ENCODE data around the gene NPPA. TPM values are rescaled to one million over a fixed set of nuclear protein-coding genes. Genes with fewer than 3 reads are reported as not detected.
A peak's percentile ranks its signal among the peaks of the same experiment; 100 is the strongest.

Gene NPPA
- total and polyA plus RNA-seq, 9 of the 15 experiments (the other 6 are each of a cell fraction or from before 2014, with no cell fraction given): not detected

GRCh38 chr1:11805422-11806306, 41.9 kb downstream of the NPPA start, which contains the start of the genes CLCN6 and MTHFR (continued):
- TF ChIP-seq ZNF609 (CRISPR knock-in tag; IDR thresholded peaks at IDR 0.05; ENCODE audit: borderline replicate concordance) (no peak), ZNF146 (CRISPR knock-in tag; IDR thresholded peaks at IDR 0.05; ENCODE audit: unreplicated experiment) (no peak), HLTF (IDR thresholded peaks at IDR 0.05) (peak; percentile 81; the same call in 1 of the 2 replicates), HNRNPLL (IDR thresholded peaks at IDR 0.05; ENCODE audit: low read depth, low read length, poor library complexity, severe bottlenecking) (peak; percentile 96), PKNOX1 (IDR thresholded peaks at IDR 0.05) (peak; percentile 98), ESRRB (CRISPR knock-in tag; IDR thresholded peaks at IDR 0.05; ENCODE audit: borderline replicate concordance) (no peak), XRCC5 (IDR thresholded peaks at IDR 0.05; ENCODE audit: low read depth, low read length) (no peak; the same call in 1 of the 2 replicates), ZNF830 (CRISPR knock-in tag; IDR thresholded peaks at IDR 0.05) (0 out of 2 replicates have a peak, but pooled peaks have one; percentile 25), E2F6 (IDR thresholded peaks at IDR 0.05; ENCODE audit: borderline replicate concordance in 1 of 2, extremely low read depth in 1 of 2, insufficient read depth in 1 of 2, insufficient read length in 1 of 2, low read depth in 1 of 2, low read length in 1 of 2, poor library complexity in 1 of 2, severe bottlenecking in 1 of 2) (peak; percentile 7 to 44), TAL1 (IDR thresholded peaks at IDR 0.05) (peak; percentile 40; the same call in 1 of the 2 replicates), CHCHD3 (CRISPR knock-in tag; IDR thresholded peaks at IDR 0.05) (peak; percentile 90; the same call in 1 of the 2 replicates), CTCFL (IDR thresholded peaks at IDR 0.05; ENCODE audit: borderline replicate concordance, insufficient read depth, low read depth, low read length, poor library complexity, severe bottlenecking) (peak; percentile 38), KAT8 (IDR thresholded peaks at IDR 0.05; ENCODE audit: low read depth) (no peak), RBFOX2 (IDR thresholded peaks at IDR 0.05; ENCODE audit: low read depth, low read length) (peak; percentile 99)

Measured in K562 (cell line).